HepG2 (cell line): ENCODE measurements around the gene GNAT3. TPM values are rescaled to one million over a fixed set of nuclear protein-coding genes. Genes with fewer than 3 reads are reported as not detected.
A peak's percentile ranks its signal among the peaks of the same experiment; 100 is the strongest.

Experiments
- ATAC-seq: fragments of 200-7000 bp; cut with Tn5 transposase; 3 replicates; pipeline ENCODE4 v1.9.1; 2020; ENCODE audit warnings: mild to moderate bottlenecking, moderate library complexity
- BruUV-seq: library from RNA; stranded (reverse); fragments of 400-500 nt; replicated peaks from 2 replicates; lab custom pipeline; 2021; lab: Mats Ljungman, UMichigan
- CTCF ChIA-PET: fragments of 300-600 bp; formaldehyde crosslinking; extraction: SDS; loops from one replicate; lab custom pipeline; 2021; ENCODE audit warnings: low total read pairs, inconsistent platforms, low intra/inter-chr PET ratio; lab: Yijun Ruan, JAX
- POLR2A ChIA-PET: fragments of 350-600 bp; sonication (Branson Sonifier 250); formaldehyde crosslinking; loops from one replicate; lab custom pipeline; 2020; ENCODE audit warnings: antibody characterized with exemption, inconsistent platforms; lab: Yijun Ruan, JAX
- DNase-seq: peaks from one replicate; pipeline ENCODE4 v3.0.0-alpha.2; 2015; ENCODE audit warnings: low spot score
- FAIRE-seq: peaks from 3 replicates; lab custom pipeline; 2011; peaks lifted over from hg19 to GRCh38; lab: Jason Lieb, UNC
- H2AFZ ChIP-seq: one replicate; pipeline ENCODE4 v1.6.1; 2011; ENCODE audit warnings: low read length, inconsistent platforms
- H3K27ac ChIP-seq: fragments of 300-600 bp; 3 replicates; pipeline ENCODE4 v1.8.0; 2011; ENCODE audit warnings: mixed run types, mild to moderate bottlenecking, mixed read lengths, low read length, inconsistent platforms; ENCODE audit not compliant: insufficient read depth; ENCODE audit errors: extremely low read length
- H3K27me3 ChIP-seq, 2 experiments: fragments of 200-600 bp in 1 of 2; 2 replicates in 1 of 2; 3 replicates in 1 of 2; pipeline versions ENCODE4 v1.6.0 to v1.8.0; 2011; ENCODE audit warnings: low read length in 2 of 2, mild to moderate bottlenecking in 2 of 2, moderate library complexity in 2 of 2, inconsistent platforms in 1 of 2; ENCODE audit not compliant: insufficient read depth in 2 of 2, control insufficient read depth in 1 of 2
- H3K36me3 ChIP-seq, 2 experiments: fragments of 200-600 bp in 1 of 2; replicated peaks in 1 of 2; 2 replicates in 1 of 2; 3 replicates in 1 of 2; pipeline versions ENCODE4 v1.5.1 to v1.8.0; 2011; ENCODE audit warnings: low read length in 2 of 2, inconsistent platforms in 1 of 2; ENCODE audit not compliant: insufficient read depth in 2 of 2, control insufficient read depth in 1 of 2
- H3K4me1 ChIP-seq: 2 replicates; pipeline ENCODE4 v1.5.1; 2012; ENCODE audit warnings: low read length, inconsistent platforms; ENCODE audit not compliant: insufficient read depth
- H3K4me2 ChIP-seq: 2 replicates; pipeline ENCODE4 v1.6.0; 2011; ENCODE audit warnings: low read depth, low read length, inconsistent platforms
- H3K4me3 ChIP-seq, 3 experiments: fragments of 200-600 bp in 1 of 3; sonication (generic), shearing (Covaris generic) in 1 of 3; replicated peaks in 1 of 3; 2 replicates each; pipeline ENCODE4 v1.5.1; 2011 to 2016; ENCODE audit warnings: low read length in 3 of 3, inconsistent platforms in 2 of 3, low read depth in 2 of 3, mild to moderate bottlenecking in 2 of 3, control low read depth in 1 of 3, mixed read lengths in 1 of 3; ENCODE audit not compliant: insufficient read depth in 1 of 3
- H3K79me2 ChIP-seq: one replicate; pipeline ENCODE4 v1.6.1; 2011; ENCODE audit warnings: low read length, inconsistent platforms; ENCODE audit not compliant: insufficient read depth
- H3K9ac ChIP-seq: 2 replicates; pipeline ENCODE4 v1.6.0; 2011; ENCODE audit warnings: mild to moderate bottlenecking, low read depth, low read length, inconsistent platforms; ENCODE audit not compliant: insufficient read depth
- H3K9me3 ChIP-seq: 2 replicates; pipeline ENCODE4 v1.5.1; 2012; ENCODE audit warnings: mild to moderate bottlenecking, low read length
- H4K20me1 ChIP-seq: 2 replicates; pipeline ENCODE4 v1.6.0; 2011; ENCODE audit warnings: inconsistent platforms, mild to moderate bottlenecking, low read length, moderate library complexity; ENCODE audit not compliant: insufficient read depth
- EHMT2 ChIP-seq: fragments of 200-600 bp; sonication (generic); IDR thresholded peaks from 2 replicates; pipeline ENCODE4 v1.7.0; 2017; ENCODE audit warnings: antibody characterized with exemption, low read depth, low read length, borderline replicate concordance
- HNF4G ChIP-seq, 2 experiments: sonication (generic) in 1 of 2; formaldehyde crosslinking in 1 of 2; IDR thresholded peaks; 2 replicates each; pipeline versions ENCODE4 v1.4.0 to v1.6.1; 2011 to 2020; ENCODE audit warnings: borderline replicate concordance in 2 of 2, low read depth in 2 of 2, mild to moderate bottlenecking in 2 of 2, low read length in 1 of 2, missing genetic modification reagents in 1 of 2, moderate library complexity in 1 of 2
- IKZF1 ChIP-seq: fragments of 450-650 bp; IDR thresholded peaks from 2 replicates; pipeline ENCODE4 v1.7.1; 2016
- IRF1 ChIP-seq: sonication (generic); formaldehyde crosslinking; IDR thresholded peaks from 2 replicates; pipeline ENCODE4 v1.4.0; 2020; ENCODE audit warnings: low read depth, mild to moderate bottlenecking, missing genetic modification reagents
- KDM6A ChIP-seq: IDR thresholded peaks from 2 replicates; pipeline ENCODE4 v1.6.1; 2016; ENCODE audit warnings: low read depth
- MLXIP ChIP-seq: sonication (generic); formaldehyde crosslinking; IDR thresholded peaks from 2 replicates; pipeline ENCODE4 v1.9.0; 2021; ENCODE audit warnings: missing genetic modification reagents, borderline replicate concordance
- NCOA2 ChIP-seq: sonication (generic); formaldehyde crosslinking; IDR thresholded peaks from 2 replicates; pipeline ENCODE4 v1.8.0; 2022; ENCODE audit warnings: inconsistent platforms
- NCOR1 ChIP-seq: fragments of 200-600 bp; sonication (generic); IDR thresholded peaks from 2 replicates; pipeline ENCODE4 v1.7.0; 2017; ENCODE audit warnings: antibody characterized with exemption, low read length, borderline replicate concordance
- PAXIP1 ChIP-seq: sonication (generic); formaldehyde crosslinking; conservative IDR thresholded peaks from 2 replicates; pipeline ENCODE4 v1.4.0; 2020; ENCODE audit warnings: mild to moderate bottlenecking, missing genetic modification reagents, moderate library complexity
- PPARG ChIP-seq: conservative IDR thresholded peaks from 2 replicates; pipeline ENCODE4 v1.6.1; 2016; ENCODE audit warnings: missing biosample characterization, missing genetic modification reagents
- SSRP1 ChIP-seq: IDR thresholded peaks from 2 replicates; pipeline ENCODE4 v1.6.1; 2016; ENCODE audit warnings: control low read depth
- TP53 ChIP-seq: sonication (generic); formaldehyde crosslinking; conservative IDR thresholded peaks from 2 replicates; pipeline ENCODE4 v1.4.0; 2020; ENCODE audit warnings: missing genetic modification reagents
- TRIM24 ChIP-seq: sonication (generic); formaldehyde crosslinking; IDR thresholded peaks from 2 replicates; pipeline ENCODE4 v1.8.0; 2022; ENCODE audit warnings: mild to moderate bottlenecking, missing genetic modification reagents
- ZNF335 ChIP-seq: sonication (generic); formaldehyde crosslinking; IDR thresholded peaks from 2 replicates; pipeline ENCODE4 v1.4.0; 2020; ENCODE audit warnings: missing genetic modification reagents
- ZNF605 ChIP-seq: sonication (generic); formaldehyde crosslinking; IDR thresholded peaks from 2 replicates; pipeline ENCODE4 v1.8.0; 2022; ENCODE audit warnings: mild to moderate bottlenecking, missing genetic modification reagents
- WGBS: methylation state at CpG from one replicate; pipeline ENCODE4 v1.1.6; 2017; ENCODE audit warnings: low lambda C conversion rate; 5-methylcytosine and 5-hydroxymethylcytosine counted together
- in situ Hi-C: cut with HindIII; loops from 2 replicates; pipeline ENCODE4 v1.10.0; 2017; ENCODE audit warnings: low pct_unique_long_range_greater_than_20kb; ENCODE audit not compliant: extremely low pct_ligation_motif_present
- intact Hi-C: fragments of 100-400 bp; cut with micrococcal nuclease; formaldehyde crosslinking; loops from one replicate; pipeline ENCODE4 v1.10.0; 2022; ENCODE audit not compliant: unreplicated experiment
- polyA plus RNA-seq, 8 experiments: library from polyadenylated mRNA; depleted of rRNA in 3 of 8; stranded (reverse) in 7 of 8; unstranded in 1 of 8; fragments of >200 nt; fragmentation: Illumina TruSeq in 4 of 8; extraction: Trizol in 4 of 8; gene quantifications; 2 replicates each; pipeline versions ENCODE4 v1.2.1 to v1.2.3, GENCODE V29; 2011 to 2016; ENCODE audit warnings: low read depth in 4 of 8, missing spikeins in 1 of 8, mixed read lengths in 1 of 8; ENCODE audit not compliant: insufficient read depth in 1 of 8
- total RNA-seq, 5 experiments: library from RNA; depleted of rRNA; stranded (reverse); fragments of >200 nt; fragmentation: Illumina TruSeq; extraction: Trizol; gene quantifications; 2 replicates each; pipeline ENCODE4 v1.2.3, GENCODE V29; 2016; ENCODE audit warnings: low read depth in 1 of 5

GNAT3 gene
- total and polyA plus RNA-seq, 2 of the 13 experiments (the other 11 are each of a cell fraction or from before 2014, with no cell fraction given) = not detected

GRCh38 chr7:80449836-80450235 lies 62.0 kb downstream of the GNAT3 start:
- POLR2A ChIA-PET = no interaction called here
- TF ChIP-seq TP53 (CRISPR knock-in tag) = no peak
- 0 out of 2 replicates have a peak, but pooled peaks have one; percentile 29 for TF ChIP-seq PAXIP1 (CRISPR knock-in tag)
- TF ChIP-seq MLXIP (CRISPR knock-in tag) = no peak
- 0 out of 2 replicates have a peak, but pooled peaks have one; percentile 20 for TF ChIP-seq NCOR1
- TF ChIP-seq PPARG = peak; percentile 64
- TF ChIP-seq SSRP1 (CRISPR knock-in tag) = no peak
- TF ChIP-seq TRIM24 (CRISPR knock-in tag) = no peak
- no peak for TF ChIP-seq ZNF605 (CRISPR knock-in tag)
- no peak for TF ChIP-seq ZNF335
- TF ChIP-seq EHMT2 = 0 out of 2 replicates have a peak, but pooled peaks have one; percentile 31
- TF ChIP-seq HNF4G (IDR thresholded peaks at IDR 0.05; ENCODE audit: borderline replicate concordance, low read depth, low read length) = peak; percentile 57; the same call in 1 of the 2 replicates
- no peak for TF ChIP-seq HNF4G (CRISPR knock-in tag; IDR thresholded peaks at IDR 0.05; ENCODE audit: borderline replicate concordance, low read depth)
- no peak for TF ChIP-seq NCOA2 (CRISPR knock-in tag)
- no peak for TF ChIP-seq IRF1
- TF ChIP-seq IKZF1 = no peak
- no peak for TF ChIP-seq KDM6A (CRISPR knock-in tag)

More at GRCh38 chr7:80449836-80450235, 62.0 kb downstream of the GNAT3 start:
- H3K4me1 ChIP-seq = peaks cover 24% of the 10 kb centered on the region
- no peaks in the 10 kb centered on the region for H3K9me3 ChIP-seq
- no peak overlapping the region for H2AFZ ChIP-seq
- BruUV-seq = no TSS peak
- DNase-seq = peak; percentile 61
- peak overlapping the region; percentile 32 for H3K4me2 ChIP-seq
- intact Hi-C loops = no loop called here
- no peak overlapping the region for H3K9ac ChIP-seq
- H3K27ac ChIP-seq = no peak overlapping the region
- H3K79me2 ChIP-seq = no peaks in the 10 kb centered on the region
- in situ Hi-C loops = loop anchor here (25.0 kb wide), 1 partner anchor 1012 kb away; no protein-coding TSS in a partner anchor
- WGBS = 60% methylated on average over 4 of the region's 4 CpGs
- H3K36me3 ChIP-seq = no peaks in the 10 kb centered on the region
- CTCF ChIA-PET = no interaction called here
- peak; percentile 8 for FAIRE-seq
- no peaks in the 10 kb centered on the region for H4K20me1 ChIP-seq
- peak; percentile 79 for ATAC-seq
- H3K4me3 ChIP-seq = no peak overlapping the region
- no peaks in the 10 kb centered on the region for H3K27me3 ChIP-seq
